GM18519 (cell line): ENCODE data around the gene HECW1.
"Not testable (repeated sequence)": the region's sequence is repeated elsewhere in the genome, so short reads cannot be mapped to it uniquely, and the experiment has no call there.

Source experiments
- ATAC-seq: cut with Tn5 transposase; IDR thresholded peaks from one replicate; pipeline ENCODE4 v1.9.1; 2021; ENCODE audit warnings: mild to moderate bottlenecking, moderate library complexity; ENCODE audit not compliant: unreplicated experiment, low FRiP score

HECW1 gene

DNA sequence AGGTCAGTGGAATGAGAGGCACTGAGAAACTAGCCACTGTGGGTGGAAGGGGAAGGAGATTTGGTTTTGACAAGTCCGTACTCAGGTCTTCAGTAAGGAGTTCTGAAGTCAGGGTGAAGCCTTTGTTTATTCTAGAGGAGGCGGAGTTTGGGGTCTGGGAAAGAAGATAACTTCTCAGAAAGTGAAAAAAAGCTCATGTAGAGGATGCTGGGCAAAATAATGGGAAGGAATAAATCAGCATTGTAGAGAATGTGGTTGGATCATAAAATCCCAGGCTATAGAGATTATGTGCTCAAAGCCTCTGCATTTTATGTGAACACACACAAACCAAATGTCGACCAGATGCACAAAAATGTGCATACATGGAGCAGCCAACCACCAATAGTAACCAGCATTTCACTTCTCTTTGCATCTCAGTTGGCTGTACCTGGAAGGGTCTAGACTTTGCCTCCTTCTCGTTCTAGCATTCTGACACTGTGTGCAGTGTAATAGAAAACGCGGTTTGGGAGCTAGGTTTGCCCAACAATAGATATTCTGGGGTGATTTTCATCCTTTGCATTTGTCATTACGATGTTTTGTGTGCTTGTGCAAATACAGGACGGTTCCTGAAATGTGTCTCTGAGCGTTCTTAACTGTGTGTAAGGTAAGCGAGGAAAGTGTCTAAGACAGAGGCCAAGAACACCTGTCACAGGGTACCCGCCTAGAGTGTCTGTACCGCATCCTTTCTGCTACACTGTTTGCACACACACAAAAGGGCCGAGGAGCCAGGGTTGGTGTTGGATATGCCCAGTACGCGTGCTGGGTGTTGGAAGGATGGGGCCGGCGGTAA, 603 bp upstream of the HECW1 start:
- no peak for ATAC-seq

GRCh38 chr7:43112941-43113621, 634 bp downstream of the HECW1 start:
- ATAC-seq, result no peak

DNA sequence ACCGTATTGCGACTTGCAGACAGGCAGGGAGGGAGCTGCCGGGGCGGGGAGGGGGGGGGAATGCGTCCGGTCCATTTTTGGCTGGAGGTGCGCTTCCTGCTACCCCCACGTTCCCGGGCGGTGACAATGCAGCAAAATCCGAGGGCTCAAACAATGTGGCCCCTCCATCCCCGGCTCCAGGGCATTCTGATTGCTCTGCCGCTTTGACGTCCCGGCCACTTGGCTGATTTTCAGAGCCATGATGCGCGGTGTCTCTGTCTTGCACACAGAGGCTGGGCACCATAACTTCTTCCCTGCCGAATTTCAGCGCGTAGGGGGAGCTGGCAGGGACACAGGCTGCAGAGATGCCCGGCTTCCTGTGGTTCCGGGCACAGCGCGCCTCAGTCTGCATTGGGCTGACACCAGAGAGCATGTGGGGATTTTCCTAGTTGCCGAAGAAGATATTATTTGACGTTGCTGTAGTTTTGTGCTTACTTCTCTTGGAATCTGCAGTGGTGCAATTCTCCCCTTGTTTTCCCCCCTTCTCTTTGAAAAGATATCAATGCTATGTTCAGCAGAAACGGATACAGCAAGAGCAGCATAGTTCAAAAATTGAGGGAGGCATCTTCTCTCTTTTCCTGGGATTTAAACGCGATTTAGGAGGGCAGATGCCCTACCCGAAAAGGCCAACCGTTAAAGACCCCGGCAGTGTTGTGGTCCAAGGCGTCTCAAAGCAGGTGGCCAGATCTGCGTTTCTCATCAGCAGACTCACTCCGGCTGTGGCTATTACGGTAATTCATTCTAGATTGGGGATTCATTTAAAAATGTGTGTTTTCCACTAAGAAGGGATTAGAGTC, 1.4 kb downstream of the HECW1 start:
- ATAC-seq, result no peak

DNA sequence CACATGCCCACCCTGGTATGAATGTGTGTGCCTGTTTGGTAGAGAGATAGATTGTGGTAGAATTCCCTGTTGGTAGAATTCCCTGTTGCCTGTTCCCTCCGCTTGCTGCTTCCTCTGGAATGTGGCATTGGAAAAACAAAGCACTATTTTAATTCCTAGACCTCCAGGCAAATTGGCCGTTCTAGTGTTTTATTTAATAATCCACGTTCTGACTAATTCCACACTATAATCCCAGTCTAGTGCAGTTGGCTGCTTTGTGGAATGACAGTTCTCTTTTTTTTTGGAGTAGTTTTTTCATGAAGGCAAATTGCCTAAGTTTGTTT, 2.0 kb downstream of the HECW1 start:
- no peak for ATAC-seq

GRCh38 chr7:43116451-43116850, 4.0 kb downstream of the HECW1 start:
- ATAC-seq, result no peak

- ATAC-seq, result no peak
Measured at GRCh38 chr7:43117095-43117494, 4.6 kb downstream of the HECW1 start.

- ATAC-seq, result no peak
Measured at GRCh38 chr7:43117861-43118260, 5.4 kb downstream of the HECW1 start.

DNA sequence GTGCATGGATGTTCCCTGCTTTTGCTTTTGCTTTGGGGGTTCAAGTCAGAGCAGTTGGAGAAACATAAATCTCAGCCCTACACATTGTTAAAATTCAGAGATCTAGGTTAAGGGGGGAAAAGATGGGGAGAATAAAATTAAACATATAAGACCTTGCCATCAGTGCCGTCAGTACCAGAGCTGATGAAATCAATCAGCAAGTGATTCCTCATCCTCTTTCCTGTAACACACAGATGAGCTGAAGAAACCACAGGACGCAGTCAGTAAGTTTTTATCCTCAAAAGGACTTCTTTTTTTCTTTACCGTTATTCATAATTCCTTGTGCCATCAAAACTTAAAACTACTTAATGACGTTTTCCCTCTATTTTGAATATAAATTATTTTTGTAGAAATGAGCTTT, 5.9 kb downstream of the HECW1 start:
- ATAC-seq, result no peak

DNA sequence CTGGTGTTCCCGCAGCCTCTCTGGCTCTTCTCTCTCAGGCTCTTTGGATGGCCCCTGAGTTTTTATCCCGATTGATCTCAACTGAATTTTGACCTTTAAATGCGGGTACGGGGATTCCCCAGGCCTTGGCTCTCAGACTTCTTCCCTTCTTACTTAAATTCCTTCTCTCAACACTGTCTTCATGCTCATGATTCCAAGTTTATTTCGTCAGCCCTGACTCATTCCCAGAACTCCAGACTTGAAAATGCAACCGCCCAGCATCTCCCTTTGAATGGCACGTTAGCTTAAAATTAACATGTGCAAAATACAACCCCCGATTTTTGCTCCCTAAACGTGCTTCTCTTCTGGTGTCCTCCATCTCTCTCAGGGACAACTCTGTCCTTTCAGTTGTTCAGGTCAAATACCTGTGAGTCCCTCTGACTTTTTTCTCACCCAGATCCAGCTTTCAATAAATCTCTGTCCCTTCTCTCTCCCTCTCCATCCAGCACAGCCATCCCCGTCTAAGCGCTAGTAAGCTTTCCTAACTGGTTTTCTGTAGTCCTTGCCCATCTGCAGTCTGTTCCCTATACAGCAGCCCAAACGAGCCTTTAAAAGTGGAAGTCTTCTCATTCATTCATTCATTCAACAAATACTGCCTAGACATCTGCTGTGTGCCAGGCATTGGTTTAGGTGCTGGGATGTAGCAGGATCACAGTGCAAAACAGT, 7.1 kb downstream of the HECW1 start:
- ATAC-seq, result no peak

DNA sequence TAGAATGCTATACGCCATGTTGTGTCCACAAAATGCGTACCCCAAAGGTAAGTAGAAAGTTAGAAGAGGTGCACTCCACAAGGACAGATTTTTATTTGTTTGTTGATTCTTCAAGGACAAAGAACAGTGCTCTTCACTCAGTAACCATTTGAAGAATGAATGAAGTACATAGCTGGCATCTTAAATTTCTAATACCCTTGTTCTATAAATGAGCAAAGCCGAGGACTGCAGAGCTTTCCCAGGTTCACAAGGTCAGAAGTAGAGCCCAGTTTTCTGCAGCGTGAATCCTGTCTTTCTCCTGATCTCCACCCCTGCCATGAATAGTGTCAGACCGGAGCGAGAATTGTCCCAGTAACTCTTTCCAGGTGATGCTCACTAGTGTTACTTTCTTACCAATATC, 9.5 kb downstream of the HECW1 start:
- no peak for ATAC-seq

DNA sequence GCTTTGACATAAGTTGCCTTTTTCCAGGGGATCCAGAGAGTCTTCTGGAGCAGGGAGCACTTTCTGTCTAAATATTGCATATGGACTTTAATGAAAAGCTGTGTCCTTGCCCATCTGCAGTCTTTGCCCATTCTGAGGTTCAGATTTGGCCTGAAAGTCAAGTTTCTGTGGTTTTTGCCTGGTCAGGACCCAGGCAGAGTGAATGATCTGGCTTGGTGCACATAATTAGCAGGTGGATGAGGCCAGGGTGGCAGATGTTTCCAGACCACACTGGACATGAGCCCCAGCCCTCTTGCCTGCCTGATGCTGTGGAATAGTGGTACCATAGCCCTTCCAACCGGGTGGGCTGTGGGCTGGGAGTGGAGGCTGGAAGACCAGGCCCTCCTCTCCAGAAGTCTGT, 11.0 kb downstream of the HECW1 start:
- no peak for ATAC-seq

GRCh38 chr7:43124388-43124787, 11.9 kb downstream of the HECW1 start:
- ATAC-seq, result no peak

DNA sequence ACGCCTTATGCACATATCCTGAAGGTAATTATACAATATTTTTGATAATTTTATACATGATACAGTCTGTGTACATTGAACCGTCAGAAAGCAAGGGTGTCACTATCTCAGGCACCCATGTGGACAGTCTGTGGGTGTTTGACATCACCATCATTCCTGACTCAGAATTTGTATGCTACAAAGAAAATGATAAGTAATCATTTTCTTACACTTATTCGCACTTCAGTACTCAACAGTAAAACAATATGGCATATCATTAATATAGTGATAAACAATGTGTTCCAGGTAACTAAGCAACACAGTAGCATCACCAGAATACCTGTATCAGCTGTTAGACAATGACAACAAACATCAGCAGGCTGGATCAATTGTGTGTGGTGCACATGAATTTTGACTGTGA, 17.9 kb downstream of the HECW1 start:
- no peak for ATAC-seq

GRCh38 chr7:43135129-43135528, 22.7 kb downstream of the HECW1 start:
- ATAC-seq, result no peak

GRCh38 chr7:43136064-43136463, 23.6 kb downstream of the HECW1 start:
- ATAC-seq, result no peak

- ATAC-seq, result not testable (repeated sequence)
Measured at GRCh38 chr7:43137121-43137744, 24.8 kb downstream of the HECW1 start.

DNA sequence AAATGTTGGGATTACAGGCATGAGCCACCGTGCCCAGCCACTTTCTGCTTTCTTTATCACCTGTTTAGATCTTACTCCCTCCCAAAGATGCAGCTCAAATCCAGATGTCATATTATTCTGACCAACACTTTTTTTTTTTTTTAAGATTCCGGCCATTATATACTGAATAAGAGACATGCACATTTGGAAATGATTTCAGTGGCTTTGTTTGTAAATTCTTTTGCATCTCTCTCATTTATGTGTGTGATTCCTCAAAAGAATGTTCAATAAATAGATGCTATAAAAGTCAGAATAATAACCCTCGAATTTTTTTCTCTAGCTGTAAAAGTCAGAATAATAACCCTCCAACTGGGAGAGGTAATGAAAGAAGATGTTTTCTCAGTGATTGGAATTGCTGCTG, 25.4 kb downstream of the HECW1 start:
- ATAC-seq, result no peak

DNA sequence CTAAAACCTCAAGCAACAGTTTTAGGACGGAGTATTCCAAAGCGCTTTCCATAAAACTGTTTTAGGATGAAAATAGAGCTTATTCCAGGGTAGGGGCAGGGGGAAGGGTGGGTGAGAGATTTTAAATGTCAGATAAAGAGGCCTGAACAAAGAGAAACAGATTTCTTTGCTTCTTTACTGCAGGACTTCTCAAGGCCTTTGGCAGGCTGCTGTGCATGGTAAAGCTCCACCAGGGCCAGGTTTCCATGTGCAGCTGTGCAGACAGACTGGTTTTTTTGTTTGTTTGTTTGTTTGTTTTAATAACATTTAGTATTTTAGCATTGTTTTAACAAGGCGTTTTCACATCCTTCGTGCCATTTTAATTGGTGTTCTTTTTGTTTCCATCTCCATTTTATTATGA, 26.3 kb downstream of the HECW1 start:
- ATAC-seq, result no peak

DNA sequence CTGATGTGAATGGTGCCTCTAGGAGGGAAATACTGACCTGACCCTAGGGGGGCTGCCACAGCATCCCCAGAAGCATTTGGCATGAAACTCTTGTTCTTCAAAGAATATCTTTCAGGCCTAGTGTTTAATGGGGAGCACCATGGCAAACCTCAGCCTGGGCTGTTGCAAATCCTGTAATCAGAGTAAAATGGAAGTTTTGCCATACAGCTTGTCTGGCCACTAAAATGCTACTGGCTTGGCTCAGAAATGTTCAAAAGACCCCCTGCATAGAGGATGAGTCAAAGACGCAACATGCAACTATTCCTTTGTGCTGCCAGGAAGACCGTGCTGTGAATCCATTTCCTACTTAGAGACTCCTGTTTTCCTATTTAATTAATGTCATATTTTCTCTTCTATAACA, 26.7 kb downstream of the HECW1 start:
- no peak for ATAC-seq

- ATAC-seq, result no peak
Measured at GRCh38 chr7:43140186-43140585, 27.7 kb downstream of the HECW1 start.
